Skeletal muscle tissue (tissue), 4 donors: ENCODE measurements around the gene EEF2KMT. TPM values are rescaled to one million over a fixed set of nuclear protein-coding genes. Genes with fewer than 3 reads are reported as not detected.
"Not testable (repeated sequence)": the region's sequence is repeated elsewhere in the genome, so short reads cannot be mapped to it uniquely, and the experiment has no call there.

Source experiments
- H3K27ac ChIP-seq: one replicate; pipeline ENCODE4 v1.7.0; 2013; ENCODE audit warnings: mild to moderate bottlenecking, low read depth, low read length, inconsistent platforms
- H3K27me3 ChIP-seq, 3 donors: one replicate each; pipeline ENCODE4 v1.7.0; 2013; ENCODE audit warnings: low read length in 3 of 3; ENCODE audit not compliant: control insufficient read depth in 3 of 3, insufficient read depth in 3 of 3
- H3K36me3 ChIP-seq, 3 donors: one replicate each; pipeline ENCODE4 v1.7.0; 2013; ENCODE audit warnings: low read length in 3 of 3; ENCODE audit not compliant: control insufficient read depth in 3 of 3, insufficient read depth in 3 of 3
- H3K4me1 ChIP-seq, 3 donors: one replicate each; pipeline ENCODE4 v1.7.0; 2013; ENCODE audit warnings: low read length in 3 of 3, mild to moderate bottlenecking in 3 of 3; ENCODE audit not compliant: control insufficient read depth in 3 of 3, insufficient read depth in 3 of 3
- H3K4me3 ChIP-seq, 3 donors: one replicate each; pipeline ENCODE4 v1.7.0; 2013; ENCODE audit warnings: low read length in 3 of 3
- H3K9ac ChIP-seq, 3 donors: one replicate each; pipeline ENCODE4 v1.7.0; 2013; ENCODE audit warnings: low read length in 3 of 3, mild to moderate bottlenecking in 3 of 3, moderate library complexity in 2 of 3, low read depth in 1 of 3
- H3K9me3 ChIP-seq, 3 donors: one replicate each; pipeline ENCODE4 v1.7.0; 2013; ENCODE audit warnings: low read length in 3 of 3; ENCODE audit not compliant: control insufficient read depth in 3 of 3
- total RNA-seq: library from RNA; depleted of rRNA; stranded (reverse); fragments of >200 nt; gene quantifications from one replicate; pipeline ENCODE4 v1.2.3, GENCODE V29; 2014
- donor health status: Osteomylitis.

The EEF2KMT gene
- total RNA-seq, 1 donor from 2014 or later, result 5.7 TPM

DNA sequence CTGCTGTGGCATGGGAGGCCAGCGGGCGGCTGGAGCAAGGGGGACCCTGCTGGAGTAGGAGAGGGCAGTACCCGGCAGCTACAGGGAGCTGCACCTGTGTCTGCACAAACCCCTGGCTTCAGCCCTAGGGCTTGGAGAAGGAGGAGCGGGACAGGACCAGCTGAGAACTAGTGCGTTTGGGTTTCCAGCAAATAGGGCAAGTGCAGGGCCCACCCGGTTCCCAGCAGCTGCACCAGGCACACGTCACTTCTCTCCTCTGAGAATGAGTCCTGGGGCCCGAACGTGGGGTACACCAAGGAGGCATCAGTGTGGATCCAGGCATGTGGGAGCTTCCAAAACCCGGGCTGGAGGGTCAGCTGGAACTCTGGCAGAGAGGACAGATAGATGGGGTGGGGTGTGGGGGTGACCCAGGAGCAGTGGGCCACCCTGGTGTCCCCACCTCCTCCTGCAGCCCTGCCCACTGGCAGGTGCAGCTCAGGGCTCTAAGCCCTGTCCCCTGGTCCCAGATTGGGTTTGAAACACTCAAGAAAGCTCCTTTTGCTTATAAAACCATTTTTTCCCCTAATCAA, 37.4 kb downstream of the EEF2KMT start:
- H3K4me1 ChIP-seq, result no peaks in the 10 kb centered on the region
- peaks cover 0 to 11% (median 0%) of the 10 kb centered on the region in 3 donors for H3K27me3 ChIP-seq
- no peaks in the 10 kb centered on the region for H3K9me3 ChIP-seq
- H3K9ac ChIP-seq, result no peak overlapping the region
- H3K36me3 ChIP-seq, result no peaks in the 10 kb centered on the region
- H3K27ac ChIP-seq, result no peak overlapping the region
- H3K4me3 ChIP-seq, result no peak overlapping the region

DNA sequence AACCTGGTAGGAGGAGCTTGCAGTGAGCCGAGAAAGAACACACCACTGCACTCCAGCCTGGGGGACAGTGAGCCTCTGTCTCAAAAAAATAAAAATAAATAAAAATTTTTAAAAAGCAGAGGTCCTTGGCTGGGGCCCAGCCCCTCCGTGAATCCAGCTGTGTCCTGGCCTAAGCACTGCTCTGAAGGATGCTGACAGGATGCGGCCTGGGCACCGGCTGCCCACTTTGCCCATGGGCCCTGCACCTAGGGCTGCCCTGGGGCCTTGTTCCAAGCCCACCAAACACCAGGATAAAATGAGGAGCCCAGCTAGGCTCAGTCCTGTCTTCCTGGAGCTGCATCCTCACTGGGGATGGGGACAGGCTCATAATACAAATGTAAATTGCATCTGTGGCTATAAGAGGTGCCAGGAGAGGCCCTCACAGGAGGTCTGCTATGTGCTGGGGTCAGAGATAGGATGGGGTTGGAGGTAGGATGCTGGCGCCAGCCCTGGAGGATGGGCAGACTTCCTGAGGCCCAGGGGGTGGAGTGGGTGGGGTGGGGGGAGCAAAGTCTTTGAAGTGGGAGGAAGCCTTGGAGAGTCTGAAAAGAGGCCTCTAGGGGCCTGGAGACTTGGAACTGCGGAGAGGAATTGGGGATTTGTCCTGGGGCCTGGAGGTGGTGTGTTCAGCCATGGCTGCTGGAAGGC, 38.1 kb downstream of the EEF2KMT start:
- H3K27ac ChIP-seq, result no peak overlapping the region

DNA sequence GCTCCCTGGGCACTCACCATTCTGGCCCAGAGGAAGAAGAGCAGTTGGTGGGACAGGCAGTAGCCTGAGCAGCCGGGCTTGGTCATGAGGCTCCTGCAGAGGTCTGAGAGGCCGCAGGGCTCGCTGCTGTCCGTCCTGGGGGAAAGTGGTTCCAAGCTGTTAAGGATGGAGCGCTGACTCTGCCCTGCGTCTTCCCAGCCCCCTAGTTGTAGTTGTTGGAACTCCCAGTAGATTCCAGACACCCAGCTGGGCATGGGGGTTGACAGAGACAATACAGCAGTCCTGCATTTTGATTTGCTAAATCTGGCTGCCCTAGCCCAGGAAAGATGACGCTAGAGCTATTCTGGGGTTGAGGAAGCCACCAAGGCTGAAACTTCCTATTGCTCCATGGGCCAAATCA, 39.1 kb downstream of the EEF2KMT start:
- H3K9ac ChIP-seq, result no peak overlapping the region
- H3K4me3 ChIP-seq, result no peak overlapping the region
- H3K9me3 ChIP-seq, result no peaks in the 10 kb centered on the region
- H3K36me3 ChIP-seq, result no peaks in the 10 kb centered on the region
- H3K4me1 ChIP-seq, result no peaks in the 10 kb centered on the region
- peaks cover 0 to 6% (median 0%) of the 10 kb centered on the region in 3 donors for H3K27me3 ChIP-seq
- H3K27ac ChIP-seq, result no peak overlapping the region

More for the DNA sequence above, 38.1 kb downstream of the EEF2KMT start:
- no peaks in the 10 kb centered on the region for H3K36me3 ChIP-seq
- no peaks in the 10 kb centered on the region for H3K4me1 ChIP-seq
- peaks cover 0 to 9% (median 0%) of the 10 kb centered on the region in 3 donors for H3K27me3 ChIP-seq
- H3K9me3 ChIP-seq, result no peaks in the 10 kb centered on the region
- no peak overlapping the region for H3K4me3 ChIP-seq
- no peak overlapping the region for H3K9ac ChIP-seq

DNA sequence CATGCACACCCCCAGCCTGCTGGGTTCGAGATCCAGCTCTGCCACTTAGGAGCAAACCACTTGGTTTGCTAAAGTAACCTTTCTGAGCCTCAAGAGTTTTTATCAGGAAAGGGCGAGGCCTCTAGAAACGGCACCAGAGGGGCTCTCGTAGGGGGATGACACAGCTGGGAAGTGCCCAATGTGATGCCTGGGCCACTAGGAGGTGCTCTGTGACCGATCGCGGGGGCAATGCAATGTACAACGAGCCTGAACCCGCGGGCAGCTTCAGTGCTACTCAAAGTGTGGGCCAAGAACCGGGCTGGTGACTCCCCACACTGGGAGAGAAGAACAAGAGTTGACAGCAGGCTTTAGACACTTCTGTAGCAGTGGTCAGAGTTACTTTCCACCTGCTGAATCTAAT, 41.2 kb downstream of the EEF2KMT start:
- H3K9me3 ChIP-seq, result no peaks in the 10 kb centered on the region
- no peak overlapping the region for H3K27ac ChIP-seq
- no peaks in the 10 kb centered on the region for H3K36me3 ChIP-seq
- H3K27me3 ChIP-seq, result peaks cover 0 to 3% (median 0%) of the 10 kb centered on the region in 3 donors
- H3K4me3 ChIP-seq, result no peak overlapping the region
- no peak overlapping the region for H3K9ac ChIP-seq
- H3K4me1 ChIP-seq, result no peaks in the 10 kb centered on the region

DNA sequence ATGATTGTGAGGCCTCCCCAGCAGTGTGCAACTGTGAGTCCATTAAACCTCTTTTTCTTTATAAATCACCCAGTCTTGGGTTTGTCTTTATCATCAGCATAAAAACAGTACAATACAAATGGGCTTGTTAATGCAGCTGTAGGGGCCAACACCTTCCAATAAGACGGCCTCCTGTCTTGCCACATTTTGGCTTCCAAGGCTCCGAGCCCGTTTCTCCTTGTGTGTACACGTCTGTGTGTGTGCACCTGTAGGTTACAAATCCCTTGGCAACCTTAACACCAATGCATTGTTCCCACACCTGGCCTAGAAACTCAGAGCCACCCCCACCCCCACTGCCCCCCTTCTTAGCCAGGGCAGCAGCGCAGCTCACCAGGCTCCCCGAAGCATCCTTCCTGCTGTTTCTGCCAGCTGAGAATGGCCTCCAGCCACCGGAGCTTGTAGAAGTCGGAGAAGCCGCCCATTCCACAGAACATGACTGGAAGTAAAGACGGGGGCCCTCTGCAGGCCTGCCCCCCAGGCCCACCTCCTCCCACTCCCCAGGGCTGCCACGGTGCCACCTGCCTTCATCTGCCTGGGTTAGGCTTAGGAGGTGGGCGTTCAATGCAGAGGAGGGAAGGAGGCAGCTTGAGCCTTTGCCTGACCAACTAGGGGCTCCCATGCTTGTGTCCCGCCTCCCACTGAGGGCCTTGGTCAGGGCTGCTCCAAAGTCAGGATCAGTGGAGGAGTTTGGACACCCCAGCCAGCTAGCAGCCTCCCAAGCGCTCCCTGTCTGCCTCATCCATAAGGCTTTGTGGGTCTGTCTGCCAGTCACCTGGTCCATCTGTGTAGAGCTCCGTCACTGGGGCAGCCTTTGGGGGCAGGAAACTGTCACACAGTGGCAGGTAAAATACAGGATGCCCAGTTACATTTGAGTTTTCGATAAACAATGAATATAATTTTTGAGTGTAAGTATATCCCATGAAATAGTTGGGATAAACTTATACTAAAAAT, 42.4 kb downstream of the EEF2KMT start:
- no peak overlapping the region for H3K27ac ChIP-seq
- no peaks in the 10 kb centered on the region for H3K4me1 ChIP-seq
- H3K27me3 ChIP-seq, result no peaks in the 10 kb centered on the region
- H3K9ac ChIP-seq, result no peak overlapping the region
- H3K9me3 ChIP-seq, result no peaks in the 10 kb centered on the region
- no peak overlapping the region for H3K4me3 ChIP-seq
- no peaks in the 10 kb centered on the region for H3K36me3 ChIP-seq

GRCh38 chr16:5046914-5047313, 50.7 kb downstream of the EEF2KMT start:
- Histone ChIP-seq H3K4me1 (no peaks in the 10 kb centered on the region), H3K36me3 (no peaks in the 10 kb centered on the region), H3K9me3 (no peaks in the 10 kb centered on the region), H3K27ac (no peak overlapping the region), H3K4me3 (no peak overlapping the region), H3K9ac (no peak overlapping the region), H3K27me3 (peaks cover 0 to 2% (median 0%) of the 10 kb centered on the region in 3 donors)

DNA sequence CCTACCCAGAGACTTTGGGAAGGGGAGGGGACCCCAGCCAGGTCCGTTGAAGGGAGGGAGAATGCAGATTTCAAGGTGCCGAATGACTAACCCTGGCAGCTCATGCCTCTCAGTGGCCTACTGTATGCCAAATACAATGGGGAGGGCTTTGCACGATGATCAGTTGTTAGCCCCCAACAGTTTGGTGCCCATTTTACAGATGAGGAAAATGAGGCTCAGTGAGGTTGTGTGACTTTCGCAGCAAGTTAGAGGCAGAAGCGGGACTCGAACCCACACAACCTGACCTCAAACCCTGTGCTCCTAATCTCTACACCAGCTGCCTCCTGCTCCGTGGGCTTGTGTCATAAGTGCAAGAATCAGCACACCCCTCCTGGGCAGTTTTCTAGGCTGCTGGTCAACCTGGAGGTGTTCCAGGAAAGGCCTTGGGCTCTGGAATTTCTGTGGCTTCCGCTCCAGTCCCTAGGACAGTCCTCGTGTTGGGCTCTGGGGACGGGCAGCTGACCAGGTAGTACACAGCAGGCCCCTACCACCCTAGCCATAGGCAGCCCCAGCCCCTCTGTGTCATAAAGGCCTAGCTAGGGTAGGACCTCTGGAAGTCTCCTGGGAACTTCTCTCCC, 52.0 kb downstream of the EEF2KMT start:
- Histone ChIP-seq H3K9me3 (no peaks in the 10 kb centered on the region), H3K27me3 (peaks cover 0 to 6% (median 0%) of the 10 kb centered on the region in 3 donors), H3K4me3 (no peak overlapping the region), H3K27ac (no peak overlapping the region), H3K9ac (no peak overlapping the region), H3K4me1 (no peaks in the 10 kb centered on the region), H3K36me3 (no peaks in the 10 kb centered on the region)

DNA sequence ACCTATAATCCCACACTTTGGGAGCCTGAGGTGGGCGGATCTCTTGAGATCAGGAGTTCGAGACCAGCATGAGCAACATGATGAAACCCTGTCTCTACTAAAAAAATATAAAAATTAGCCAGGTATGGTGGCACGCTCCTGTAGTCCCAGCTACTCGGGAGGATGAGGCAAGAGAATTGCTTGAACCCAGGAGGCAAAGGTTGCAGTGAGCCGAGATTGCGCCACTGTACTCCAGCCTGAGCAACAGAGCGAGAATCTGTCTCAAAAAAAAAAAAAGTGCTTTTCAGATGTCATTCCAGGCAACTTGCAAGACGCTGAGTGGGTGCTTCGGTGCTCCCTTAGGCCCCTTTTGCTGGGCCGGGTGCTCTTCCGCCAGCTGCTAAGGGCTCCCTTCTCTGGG, 53.0 kb downstream of the EEF2KMT start:
- H3K27me3 ChIP-seq, H3K36me3 ChIP-seq, H3K4me1 ChIP-seq, H3K4me3 ChIP-seq, H3K9ac ChIP-seq, H3K27ac ChIP-seq, H3K9me3 ChIP-seq: not testable (repeated sequence)

DNA sequence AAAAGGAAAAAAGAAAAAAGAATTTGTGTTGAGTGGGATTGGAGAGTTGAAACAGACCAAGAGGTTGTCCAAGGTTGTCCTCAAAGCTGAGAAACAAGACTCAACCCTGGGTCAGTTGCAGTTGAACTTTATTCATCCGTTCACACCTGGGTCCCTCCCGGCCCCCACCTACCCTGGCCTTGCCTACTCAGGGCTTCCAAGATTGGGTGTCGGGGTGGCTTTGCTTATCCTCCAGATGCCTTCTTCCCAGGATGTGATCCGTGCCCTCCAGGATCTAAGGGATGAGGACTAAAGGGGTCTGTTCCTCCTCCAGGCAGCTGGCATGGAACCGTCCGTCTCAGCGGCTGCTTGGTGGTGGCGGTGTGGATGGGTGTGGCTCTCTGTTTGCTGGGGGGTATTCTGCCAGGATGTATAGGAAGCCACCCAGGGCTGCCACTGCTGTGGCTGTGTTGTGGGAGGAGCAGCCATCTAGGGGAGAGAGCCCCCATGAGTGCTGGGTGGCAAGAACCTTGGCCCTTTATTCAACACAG, 53.5 kb downstream of the EEF2KMT start:
- Histone ChIP-seq H3K4me1 (no peaks in the 10 kb centered on the region), H3K9ac (no peak overlapping the region), H3K36me3 (no peaks in the 10 kb centered on the region), H3K9me3 (no peaks in the 10 kb centered on the region), H3K27ac (no peak overlapping the region), H3K4me3 (no peak overlapping the region), H3K27me3 (peaks cover 0 to 6% (median 0%) of the 10 kb centered on the region in 3 donors)
